HCT116 (cell line): ENCODE results near the gene ENTPD5. TPM values are rescaled to one million over a fixed set of nuclear protein-coding genes. Genes with fewer than 3 reads are reported as not detected.

Source experiments
- ATAC-seq: fragments of 200-7000 bp; cut with Tn5 transposase; 2 replicates; pipeline ENCODE4 v1.9.1; 2020; ENCODE audit warnings: mild to moderate bottlenecking, moderate library complexity
- BruUV-seq: library from RNA; stranded (reverse); fragments of 400-500 nt; replicated peaks from 2 replicates; lab custom pipeline; 2021; lab: Mats Ljungman, UMichigan
- CTCF ChIA-PET: fragments of 300-600 bp; sonication (Branson Sonifier 250); formaldehyde crosslinking; loops from one replicate; lab custom pipeline; 2021; ENCODE audit warnings: antibody characterized with exemption; lab: Charles Lee
- POLR2A ChIA-PET: fragments of 300-600, 350-600 bp; sonication (Branson Sonifier 250); formaldehyde crosslinking; loops from one replicate; lab custom pipeline; 2021; ENCODE audit warnings: antibody characterized with exemption; lab: Charles Lee
- RAD21 ChIA-PET, 2 experiments: fragments of 300-600 bp; sonication (Branson Sonifier 250); formaldehyde crosslinking; loops; one replicate each; lab custom pipeline; 2023; ENCODE audit warnings: low total read pairs in 2 of 2; ENCODE audit not compliant: uncharacterized antibody in 2 of 2, unreplicated experiment in 2 of 2, low non-redundant PET in 1 of 2; lab: Charles Lee
- DNase-seq: peaks from one replicate; pipeline ENCODE4 v3.0.0-alpha.2; 2010; ENCODE audit warnings: low read depth, low spot score
- H2AFZ ChIP-seq: fragments of 200-600 bp; shearing (Covaris generic), sonication (generic); 2 replicates; pipeline ENCODE4 v1.6.1; 2017; ENCODE audit warnings: low read depth, mixed run types, mixed read lengths, antibody characterized with exemption, low read length; ENCODE audit not compliant: poor library complexity, severe bottlenecking
- H3K27ac ChIP-seq: 2 replicates; pipeline ENCODE4 v1.5.1; 2012; ENCODE audit warnings: low read depth, low read length
- H3K27me3 ChIP-seq: fragments of 200-600 bp; sonication (generic); 2 replicates; pipeline ENCODE4 v1.6.1; 2016; ENCODE audit warnings: mixed run types, low read length, mixed read lengths; ENCODE audit not compliant: insufficient read depth
- H3K36me3 ChIP-seq, 2 experiments: fragments of 200-500 bp in 1 of 2; fragments of 200-600 bp in 1 of 2; sonication (Bioruptor generic) in 1 of 2; sonication (generic) in 1 of 2; 2 replicates each; pipeline versions ENCODE4 v1.5.1 to v1.6.1; 2014 to 2016; ENCODE audit warnings: low read length in 2 of 2, inconsistent platforms in 1 of 2, mixed read lengths in 1 of 2, mixed run types in 1 of 2; ENCODE audit not compliant: insufficient read depth in 2 of 2, control insufficient read depth in 1 of 2
- H3K4me1 ChIP-seq, 2 experiments: fragments of 200-600 bp in 1 of 2; sonication (generic) in 1 of 2; 2 replicates each; pipeline versions ENCODE4 v1.5.1 to v1.6.1; 2012 to 2017; ENCODE audit warnings: low read length in 2 of 2, inconsistent platforms in 1 of 2, mild to moderate bottlenecking in 1 of 2, mixed read lengths in 1 of 2, mixed run types in 1 of 2, moderate library complexity in 1 of 2; ENCODE audit not compliant: insufficient read depth in 2 of 2, control insufficient read depth in 1 of 2
- H3K4me2 ChIP-seq: fragments of 200-600 bp; sonication (generic); 2 replicates; pipeline ENCODE4 v1.6.1; 2017; ENCODE audit warnings: mixed run types, low read length, mixed read lengths
- H3K4me3 ChIP-seq, 2 experiments: fragments of 200-600 bp in 1 of 2; sonication (generic) in 1 of 2; replicated peaks in 1 of 2; 2 replicates each; pipeline ENCODE4 v1.5.1; 2011 to 2016; ENCODE audit warnings: low read length in 2 of 2, control low read depth in 1 of 2, low read depth in 1 of 2, mild to moderate bottlenecking in 1 of 2, mixed read lengths in 1 of 2, mixed run types in 1 of 2
- H3K79me2 ChIP-seq: fragments of 200-600 bp; sonication (generic); 2 replicates; pipeline ENCODE4 v1.6.1; 2017; ENCODE audit warnings: mild to moderate bottlenecking, mixed run types, low read length, moderate library complexity, mixed read lengths; ENCODE audit not compliant: insufficient read depth
- H3K9ac ChIP-seq: fragments of 200-600 bp; sonication (generic); 2 replicates; pipeline ENCODE4 v1.6.1; 2016; ENCODE audit warnings: low read length, mixed read lengths
- H3K9me2 ChIP-seq: fragments of 200-600 bp; sonication (generic), shearing (Covaris generic); 2 replicates; pipeline ENCODE4 v1.6.1; 2017; ENCODE audit warnings: mixed run types, mild to moderate bottlenecking, moderate library complexity; ENCODE audit not compliant: insufficient read depth
- H3K9me3 ChIP-seq, 2 experiments: fragments of 200-500 bp in 1 of 2; fragments of 200-600 bp in 1 of 2; sonication (Bioruptor generic) in 1 of 2; sonication (generic) in 1 of 2; 2 replicates each; pipeline ENCODE4 v1.6.1; 2014 to 2017; ENCODE audit warnings: low read length in 2 of 2, mixed read lengths in 2 of 2, inconsistent platforms in 1 of 2, low read depth in 1 of 2, mild to moderate bottlenecking in 1 of 2, mixed run types in 1 of 2, moderate library complexity in 1 of 2; ENCODE audit not compliant: control insufficient read depth in 1 of 2, insufficient read depth in 1 of 2
- H4K20me1 ChIP-seq: fragments of 200-600 bp; sonication (generic), shearing (Covaris generic); 2 replicates; pipeline ENCODE4 v1.6.1; 2017; ENCODE audit warnings: mixed run types, mild to moderate bottlenecking, moderate library complexity; ENCODE audit not compliant: insufficient read depth
- CEBPB ChIP-seq: IDR thresholded peaks from 2 replicates; pipeline ENCODE4 v1.6.1; 2012; ENCODE audit warnings: low read depth
- ELF1 ChIP-seq: IDR thresholded peaks from 2 replicates; pipeline ENCODE4 v1.6.1; 2012; ENCODE audit warnings: low read depth, borderline replicate concordance
- JUND ChIP-seq: IDR thresholded peaks from 2 replicates; pipeline ENCODE4 v1.6.1; 2012
- POLR2A ChIP-seq: IDR thresholded peaks from 2 replicates; pipeline ENCODE4 v1.7.0; 2011; ENCODE audit warnings: borderline replicate concordance; ENCODE audit not compliant: insufficient read depth, insufficient read length; ENCODE audit errors: extremely low read depth
- SP1 ChIP-seq: IDR thresholded peaks from 2 replicates; pipeline ENCODE4 v1.6.1; 2012; ENCODE audit warnings: low read depth
- SRF ChIP-seq: IDR thresholded peaks from 2 replicates; pipeline ENCODE4 v1.6.1; 2012; ENCODE audit warnings: low read depth
- TCF7L2 ChIP-seq: IDR thresholded peaks from 2 replicates; pipeline ENCODE4 v1.7.0; 2011; ENCODE audit warnings: borderline replicate concordance, inconsistent platforms; ENCODE audit not compliant: insufficient read depth, insufficient read length; ENCODE audit errors: extremely low read depth
- YY1 ChIP-seq: IDR thresholded peaks from 2 replicates; pipeline ENCODE4 v1.6.1; 2011; ENCODE audit warnings: low read length, low read depth, moderate library complexity, mild to moderate bottlenecking; ENCODE audit not compliant: insufficient replicate concordance; ENCODE audit errors: extremely low read depth
- intact Hi-C: fragments of 100-400 bp; cut with micrococcal nuclease; formaldehyde crosslinking; loops from 2 replicates; pipeline ENCODE4 v1.10.0; 2022
- total RNA-seq: library from RNA; stranded (reverse); gene quantifications from one replicate; pipeline ENCODE4 v1.2.1, GENCODE V29; 2021; ENCODE audit not compliant: unreplicated experiment
- TF ChIP-seq, protein P1 (sequence below): IDR thresholded peaks from 2 replicates; pipeline ENCODE4 v1.6.1; 2012
- TF ChIP-seq, protein P2 (sequence below), 3 experiments: fragments of 200-600 bp in 1 of 3; sonication (generic) in 1 of 3; IDR thresholded peaks in 2 of 3; conservative IDR thresholded peaks in 1 of 3; 2 replicates each; pipeline ENCODE4 v1.5.1; 2012 to 2017; ENCODE audit warnings: low read depth in 2 of 3, low read length in 2 of 3, antibody characterized with exemption in 1 of 3, borderline replicate concordance in 1 of 3, control low read depth in 1 of 3, mild to moderate bottlenecking in 1 of 3, mixed read lengths in 1 of 3, mixed run types in 1 of 3, moderate library complexity in 1 of 3; ENCODE audit not compliant: insufficient read depth in 1 of 3

Gene ENTPD5
- total RNA-seq, 1 experiment from 2014 or later: 14.4 TPM

DNA sequence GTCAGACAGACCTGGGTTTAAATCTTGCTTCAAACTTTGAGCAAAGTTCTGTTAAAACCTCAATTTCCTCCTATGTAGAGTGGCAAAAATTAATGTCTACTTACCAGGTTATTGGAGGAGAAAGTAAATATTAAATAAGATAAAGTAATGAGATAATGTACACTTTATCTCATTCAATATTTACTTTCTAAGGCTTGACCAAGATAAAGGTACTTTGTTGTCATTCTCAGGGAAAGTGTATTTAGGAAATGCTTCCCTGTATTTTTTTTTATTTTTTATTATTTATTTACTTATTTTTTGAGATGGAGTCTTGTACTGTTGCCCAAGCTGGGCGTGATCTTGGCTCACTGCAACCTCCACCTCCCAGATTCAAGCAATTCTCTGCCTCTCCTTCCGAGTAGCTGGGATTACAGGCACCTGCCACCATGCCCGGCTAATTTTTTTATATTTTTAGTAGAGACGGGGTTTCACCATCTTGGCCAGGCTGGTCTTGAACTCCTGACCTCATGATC is 73.9 kb downstream of the ENTPD5 start:
- DNase-seq: no peak
- ChIA-PET CTCF (no interaction called here), RAD21 (no interaction called here), POLR2A (no interaction called here)
- Histone ChIP-seq H3K4me1 (peaks cover 0 to 6% of the 10 kb centered on the region in 2 experiments; a peak in 2 of 4 replicates), H2AFZ (no peak overlapping the region), H3K9ac (no peak overlapping the region), H3K4me3 (no peak overlapping the region), H3K9me3 (no peaks in the 10 kb centered on the region), H3K79me2 (no peaks in the 10 kb centered on the region), H3K36me3 (no peaks in the 10 kb centered on the region; a peak in 1 of 4 replicates), H3K4me2 (no peak overlapping the region), H3K27me3 (no peaks in the 10 kb centered on the region), H3K27ac (no peak overlapping the region), H3K9me2 (no peaks in the 10 kb centered on the region), H4K20me1 (no peaks in the 10 kb centered on the region)
- no TSS peak for BruUV-seq
- TF ChIP-seq TCF7L2 (no peak), POLR2A (no peak), JUND (no peak), SP1 (no peak), YY1 (no peak), ELF1 (no peak), SRF (no peak), CEBPB (no peak)
- TF ChIP-seq, protein P1, sequence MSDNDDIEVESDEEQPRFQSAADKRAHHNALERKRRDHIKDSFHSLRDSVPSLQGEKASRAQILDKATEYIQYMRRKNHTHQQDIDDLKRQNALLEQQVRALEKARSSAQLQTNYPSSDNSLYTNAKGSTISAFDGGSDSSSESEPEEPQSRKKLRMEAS: no peak
- TF ChIP-seq, protein P2, sequence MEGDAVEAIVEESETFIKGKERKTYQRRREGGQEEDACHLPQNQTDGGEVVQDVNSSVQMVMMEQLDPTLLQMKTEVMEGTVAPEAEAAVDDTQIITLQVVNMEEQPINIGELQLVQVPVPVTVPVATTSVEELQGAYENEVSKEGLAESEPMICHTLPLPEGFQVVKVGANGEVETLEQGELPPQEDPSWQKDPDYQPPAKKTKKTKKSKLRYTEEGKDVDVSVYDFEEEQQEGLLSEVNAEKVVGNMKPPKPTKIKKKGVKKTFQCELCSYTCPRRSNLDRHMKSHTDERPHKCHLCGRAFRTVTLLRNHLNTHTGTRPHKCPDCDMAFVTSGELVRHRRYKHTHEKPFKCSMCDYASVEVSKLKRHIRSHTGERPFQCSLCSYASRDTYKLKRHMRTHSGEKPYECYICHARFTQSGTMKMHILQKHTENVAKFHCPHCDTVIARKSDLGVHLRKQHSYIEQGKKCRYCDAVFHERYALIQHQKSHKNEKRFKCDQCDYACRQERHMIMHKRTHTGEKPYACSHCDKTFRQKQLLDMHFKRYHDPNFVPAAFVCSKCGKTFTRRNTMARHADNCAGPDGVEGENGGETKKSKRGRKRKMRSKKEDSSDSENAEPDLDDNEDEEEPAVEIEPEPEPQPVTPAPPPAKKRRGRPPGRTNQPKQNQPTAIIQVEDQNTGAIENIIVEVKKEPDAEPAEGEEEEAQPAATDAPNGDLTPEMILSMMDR (IDR thresholded peaks at IDR 0.05 in 2 of 3, conservative IDR thresholded peaks at IDR 0.05 in 1 of 3; ENCODE audit: borderline replicate concordance in 1 of 3, insufficient read depth in 1 of 3, low read depth in 2 of 3, low read length in 2 of 3): no peak
- ATAC-seq: no peak
- intact Hi-C loops: no loop called here
